ENCODE data around the gene RAPGEF3. TPM values are rescaled to one million over a fixed set of nuclear protein-coding genes. Genes with fewer than 3 reads are reported as not detected.

RAPGEF3 gene
- total and polyA plus RNA-seq, 8 donors: 10.8 to 28.9 (median 16.5) TPM

- H3K4me3 ChIP-seq: no peak overlapping the region
- ATAC-seq: no peak
- DNase-seq: no peak
- intact Hi-C loops (cut with DNase I): loop anchor here in 1 of 2 donors (5.0 to 10.0 kb wide), 2 partner anchors 58 to 59 kb away; no protein-coding TSS in a partner anchor
- no peak for TF ChIP-seq CTCF (IDR thresholded peaks at IDR 0.05)
- peaks cover 0 to 10% of the 10 kb centered on the region in 2 donors for H3K36me3 ChIP-seq
- peaks cover 19 to 69% of the 10 kb centered on the region in 2 donors for H3K4me1 ChIP-seq
- peak overlapping the region in 1 of 2 donors; percentile 77 for H3K27ac ChIP-seq
- no peaks in the 10 kb centered on the region for H3K27me3 ChIP-seq
- H3K9me3 ChIP-seq: no peaks in the 10 kb centered on the region
These were observed 17.9 kb upstream of the RAPGEF3 start for GRCh38 chr12:47776471-47777143.

GRCh38 chr12:47775100-47775911 is 16.6 kb upstream of the RAPGEF3 start:
- no peaks in the 10 kb centered on the region for H3K36me3 ChIP-seq
- peak overlapping the region in 1 of 2 donors; percentile 77 for H3K27ac ChIP-seq
- peaks cover 19 to 73% of the 10 kb centered on the region in 2 donors for H3K4me1 ChIP-seq
- intact Hi-C loops (cut with DNase I): loop anchor here in 1 of 2 donors (5.0 to 10.0 kb wide), 2 partner anchors 58 to 59 kb away; no protein-coding TSS in a partner anchor
- DNase-seq: no peak
- H3K9me3 ChIP-seq: no peaks in the 10 kb centered on the region
- no peak overlapping the region for H3K4me3 ChIP-seq
- ATAC-seq: no peak
- no peaks in the 10 kb centered on the region for H3K27me3 ChIP-seq
- TF ChIP-seq CTCF (IDR thresholded peaks at IDR 0.05): no peak

- TF ChIP-seq CTCF (IDR thresholded peaks at IDR 0.05): no peak
- Histone ChIP-seq H3K4me3 (peak overlapping the region in 1 of 2 donors; percentile 85), H3K27ac (peak overlapping the region in 1 of 2 donors; percentile 77), H3K9me3 (no peaks in the 10 kb centered on the region), H3K4me1 (peaks cover 19 to 79% of the 10 kb centered on the region in 2 donors), H3K36me3 (no peaks in the 10 kb centered on the region), H3K27me3 (no peaks in the 10 kb centered on the region)
- DNase-seq: no peak
- ATAC-seq: no peak
- intact Hi-C loops (cut with DNase I): loop anchor here in 1 of 2 donors (5.0 to 10.0 kb wide), 2 partner anchors 57 to 60 kb away; no protein-coding TSS in a partner anchor
These were observed 16.0 kb upstream of the RAPGEF3 start for GRCh38 chr12:47774663-47775062.

GRCh38 chr12:47773858-47774580 is 15.3 kb upstream of the RAPGEF3 start:
- H3K36me3 ChIP-seq: no peaks in the 10 kb centered on the region
- H3K4me1 ChIP-seq: peaks cover 19 to 74% of the 10 kb centered on the region in 2 donors
- ATAC-seq (no peak), DNase-seq (no peak)
- no peaks in the 10 kb centered on the region for H3K27me3 ChIP-seq
- no peaks in the 10 kb centered on the region for H3K9me3 ChIP-seq
- no peak for TF ChIP-seq CTCF (IDR thresholded peaks at IDR 0.05)
- peak overlapping the region; percentile 85 to 97 for H3K4me3 ChIP-seq
- peak overlapping the region in 1 of 2 donors; percentile 80 for H3K27ac ChIP-seq
- intact Hi-C loops (cut with DNase I): loop anchor here in 1 of 2 donors (10.0 kb wide), 1 partner anchor 61 kb away; no protein-coding TSS in a partner anchor
